Nucleus accumbens (tissue), 56 donors: ENCODE measurements around the gene FNDC3B.
"Not testable (repeated sequence)": the region's sequence is repeated elsewhere in the genome, so short reads cannot be mapped to it uniquely, and the experiment has no call there.

Experiments
- DNase-seq, 56 donors: peaks; one replicate each; lab custom pipeline; 2025; lab: John Stamatoyannopoulos, UW

FNDC3B gene

GRCh38 chr3:172030181-172030580 is 9.2 kb upstream of the FNDC3B start:
- DNase-seq, result no peak

- DNase-seq, result no peak
These were observed 7.4 kb upstream of the FNDC3B start for GRCh38 chr3:172031996-172032395.

- DNase-seq, result no peak
These were observed 6.0 kb upstream of the FNDC3B start for GRCh38 chr3:172033396-172033795.

GRCh38 chr3:172034786-172035685 is 4.3 kb upstream of the FNDC3B start:
- peak in 1 of 56 donors; percentile 8 for DNase-seq

- no peak for DNase-seq
These were observed 2.7 kb upstream of the FNDC3B start for GRCh38 chr3:172036541-172037215.

GRCh38 chr3:172038798-172039435 is 461 bp upstream of the FNDC3B start:
- no peak for DNase-seq

DNA sequence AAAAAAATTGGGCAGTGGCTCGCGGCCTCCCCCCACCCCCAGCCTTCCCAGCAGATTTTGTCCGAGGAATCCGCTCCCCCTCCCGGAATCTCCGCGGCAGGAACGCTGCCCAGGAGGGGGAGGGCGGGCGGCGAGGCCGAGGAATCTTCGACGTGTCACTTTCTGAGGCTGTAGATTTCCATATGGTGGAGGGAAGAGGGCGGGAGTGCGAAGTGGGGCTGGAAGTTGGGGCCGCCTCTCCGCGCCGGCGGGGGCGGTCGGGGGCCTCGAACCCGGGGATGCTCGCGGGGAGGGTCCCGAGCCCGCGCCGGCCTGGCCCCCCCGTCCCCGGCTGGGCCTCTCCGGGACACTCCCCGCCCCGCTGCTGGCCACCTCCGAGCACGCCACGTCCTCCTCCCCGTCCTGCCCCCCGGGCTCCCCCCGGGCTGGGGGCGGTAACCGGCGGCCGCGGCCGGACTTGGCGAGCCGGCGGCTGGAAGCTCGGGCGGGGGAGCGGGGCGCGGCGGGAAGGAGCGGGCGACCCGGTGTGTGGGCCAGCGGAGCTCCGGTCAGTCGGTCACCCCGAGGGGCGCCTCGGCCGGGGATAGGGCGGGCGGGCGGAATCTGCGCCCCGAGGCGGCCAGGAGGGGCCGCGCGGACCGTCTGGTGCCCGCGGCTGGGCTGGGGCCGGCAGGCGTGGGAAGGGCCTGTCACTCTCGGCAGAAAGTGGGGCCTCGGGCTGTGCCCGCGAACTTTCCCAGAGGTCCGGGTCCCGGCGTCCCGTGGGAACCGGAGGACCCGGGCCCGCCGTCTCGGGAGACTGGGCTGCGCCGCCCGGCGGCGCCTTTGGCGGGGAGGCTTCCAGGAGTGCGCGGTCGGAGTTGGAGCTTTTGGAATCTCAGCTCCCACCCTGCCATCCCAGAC is 951 bp downstream of the FNDC3B start:
- peak in 45 of 56 donors; percentile 6 to 81 (median 44) for DNase-seq

DNA sequence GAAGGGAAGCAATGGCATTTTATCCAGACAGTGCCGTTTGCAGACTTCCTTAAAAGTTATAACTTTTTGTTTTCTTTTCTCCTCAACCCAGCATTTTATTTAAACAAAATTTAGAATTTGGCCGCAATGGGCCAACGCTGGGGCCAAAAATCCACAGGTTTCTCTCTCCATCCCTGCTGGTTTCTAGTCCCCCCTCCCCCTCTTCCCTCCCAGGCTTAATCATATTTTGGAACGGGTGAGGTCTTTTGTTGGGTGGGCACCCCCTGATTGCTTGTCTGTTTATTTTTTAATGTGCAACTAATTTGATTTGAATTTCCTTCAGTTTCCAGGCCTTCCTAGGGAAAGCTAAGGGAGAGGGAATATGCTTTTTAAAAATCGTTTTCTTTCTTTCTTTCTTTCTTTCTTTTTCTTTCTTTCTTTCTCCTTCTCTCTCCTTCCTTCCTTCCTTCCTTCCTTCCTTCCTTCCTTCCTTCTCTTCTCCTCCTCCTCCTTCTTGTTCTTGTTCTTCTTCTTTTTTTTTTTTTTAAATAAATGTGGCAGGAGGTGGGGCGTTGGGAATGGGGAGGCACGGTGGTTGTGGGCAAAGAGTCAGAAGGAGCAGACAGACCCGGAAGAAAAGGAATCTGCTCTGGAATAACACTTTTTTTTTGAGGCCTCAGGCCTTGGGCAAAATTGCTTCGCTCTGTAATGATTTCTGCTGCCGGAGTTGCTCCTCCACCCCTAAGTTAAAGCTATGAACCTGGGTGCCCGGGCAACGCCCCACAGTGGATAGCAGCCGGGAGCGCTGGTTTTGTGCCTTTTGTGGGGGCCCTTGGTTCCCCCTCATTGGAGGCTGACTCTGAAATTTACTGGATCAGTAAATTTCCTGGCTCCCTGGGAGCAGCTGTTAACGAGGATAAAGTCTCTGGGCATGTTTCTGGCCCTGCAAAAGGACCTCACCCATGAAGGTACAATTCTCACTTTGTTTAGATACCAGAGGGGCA is 1.9 kb downstream of the FNDC3B start:
- DNase-seq, result peak in 1 of 56 donors; percentile 9

DNA sequence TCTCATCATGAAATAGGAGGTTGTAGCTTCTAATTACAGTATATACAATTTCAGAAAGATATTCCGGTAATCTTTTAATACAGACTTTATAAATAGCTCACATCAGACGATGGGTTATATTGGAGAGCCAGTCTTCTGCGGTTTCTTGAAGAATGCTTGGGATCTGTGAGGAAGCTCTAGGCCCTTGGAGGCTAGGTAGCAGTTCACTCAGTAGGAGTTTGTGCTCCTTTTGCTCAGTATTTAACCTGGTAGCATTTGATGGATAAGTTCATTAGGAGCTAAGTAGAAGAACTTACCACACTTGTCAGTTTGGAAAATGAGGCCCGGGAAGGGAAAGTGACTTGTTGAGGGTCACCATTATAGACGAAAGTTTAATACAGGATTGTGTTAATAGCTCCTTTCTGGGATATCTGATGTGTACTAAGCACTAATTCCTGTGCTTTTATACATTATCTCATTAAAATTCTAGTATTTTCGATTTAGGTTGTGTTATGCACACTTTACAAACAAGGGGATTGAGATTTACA is 2.8 kb downstream of the FNDC3B start:
- DNase-seq, result no peak

DNA sequence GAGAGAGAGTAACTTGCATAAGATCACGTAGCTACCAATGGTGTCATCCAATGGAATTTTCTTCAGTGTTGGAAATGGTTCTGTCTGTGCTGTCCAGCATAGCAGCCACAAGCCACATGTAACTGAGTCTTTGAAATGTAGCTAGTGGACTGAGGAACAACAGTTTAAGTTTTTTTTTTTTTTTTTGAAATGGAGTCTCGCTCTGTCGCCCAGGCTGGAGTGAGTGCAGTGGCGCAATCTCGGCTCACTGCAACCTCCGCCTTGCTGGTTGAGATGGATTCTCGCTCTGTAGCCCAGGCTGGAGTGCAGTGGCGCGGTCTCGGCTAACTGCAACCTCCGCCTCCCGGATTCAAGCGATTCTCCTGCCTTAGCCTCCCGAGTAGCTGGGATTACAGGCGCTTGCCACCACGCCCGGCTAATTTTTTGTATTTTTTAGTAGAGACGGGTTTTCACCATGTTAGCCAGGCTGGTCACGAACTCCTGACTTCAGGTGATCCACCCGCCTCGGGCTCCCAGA is 3.3 kb downstream of the FNDC3B start:
- DNase-seq, result not testable (repeated sequence)

DNA sequence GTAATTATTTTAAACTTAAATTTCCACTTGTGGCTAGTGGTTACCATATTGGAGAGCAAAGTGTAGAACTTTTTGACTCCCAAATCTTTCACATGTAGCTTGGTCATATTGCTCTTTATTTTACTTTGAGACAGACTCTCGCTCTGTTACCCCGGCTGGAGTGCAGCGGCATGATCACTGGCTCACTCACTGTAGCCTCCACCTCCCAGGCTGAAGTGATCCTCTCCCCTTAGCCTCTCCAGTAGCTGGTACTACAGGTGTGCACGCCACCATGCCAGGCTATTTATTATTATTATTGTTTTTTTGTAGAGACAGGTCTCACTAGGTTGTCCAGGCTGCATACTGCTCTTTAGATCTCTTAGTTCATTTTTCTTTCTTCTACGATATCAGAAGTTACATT is 3.9 kb downstream of the FNDC3B start:
- DNase-seq, result no peak

DNA sequence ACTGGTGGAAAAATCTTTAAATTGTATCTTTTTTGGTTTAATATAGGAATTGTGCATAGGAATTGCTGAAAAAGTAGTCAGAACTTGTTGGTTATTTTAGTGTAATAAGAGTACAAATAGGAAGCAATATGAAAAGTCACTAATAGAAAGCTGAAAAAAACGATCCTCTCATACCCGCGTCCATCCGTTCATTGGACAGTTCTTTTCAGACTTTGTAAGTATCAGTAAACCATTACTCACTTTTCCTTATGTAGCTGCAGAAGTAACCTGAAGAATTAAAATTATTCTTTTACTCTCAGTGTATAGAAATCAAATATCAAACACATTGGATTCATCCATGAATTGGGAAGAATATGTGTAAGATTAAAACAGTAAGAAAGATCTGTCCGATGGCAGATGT is 4.4 kb downstream of the FNDC3B start:
- DNase-seq, result no peak

- DNase-seq, result no peak
These were observed 5.6 kb downstream of the FNDC3B start for GRCh38 chr3:172044833-172045585.

GRCh38 chr3:172046268-172046915 is 7.0 kb downstream of the FNDC3B start:
- no peak for DNase-seq

- no peak for DNase-seq
These were observed 8.3 kb downstream of the FNDC3B start for GRCh38 chr3:172047567-172048115.

- no peak for DNase-seq
These were observed 9.2 kb downstream of the FNDC3B start for GRCh38 chr3:172048599-172048998.
